GM12873 (cell line): Measurements from ENCODE around the gene DRD4.

ENCODE experiments used
- TF ChIP-seq, protein P1 (sequence below): IDR thresholded peaks from 2 replicates; pipeline ENCODE4 v1.5.1; 2012; ENCODE audit warnings: low read depth, mild to moderate bottlenecking, moderate library complexity, low read length, control low read depth; ENCODE audit not compliant: insufficient read depth; ENCODE audit errors: missing control alignments

DRD4 gene

DNA sequence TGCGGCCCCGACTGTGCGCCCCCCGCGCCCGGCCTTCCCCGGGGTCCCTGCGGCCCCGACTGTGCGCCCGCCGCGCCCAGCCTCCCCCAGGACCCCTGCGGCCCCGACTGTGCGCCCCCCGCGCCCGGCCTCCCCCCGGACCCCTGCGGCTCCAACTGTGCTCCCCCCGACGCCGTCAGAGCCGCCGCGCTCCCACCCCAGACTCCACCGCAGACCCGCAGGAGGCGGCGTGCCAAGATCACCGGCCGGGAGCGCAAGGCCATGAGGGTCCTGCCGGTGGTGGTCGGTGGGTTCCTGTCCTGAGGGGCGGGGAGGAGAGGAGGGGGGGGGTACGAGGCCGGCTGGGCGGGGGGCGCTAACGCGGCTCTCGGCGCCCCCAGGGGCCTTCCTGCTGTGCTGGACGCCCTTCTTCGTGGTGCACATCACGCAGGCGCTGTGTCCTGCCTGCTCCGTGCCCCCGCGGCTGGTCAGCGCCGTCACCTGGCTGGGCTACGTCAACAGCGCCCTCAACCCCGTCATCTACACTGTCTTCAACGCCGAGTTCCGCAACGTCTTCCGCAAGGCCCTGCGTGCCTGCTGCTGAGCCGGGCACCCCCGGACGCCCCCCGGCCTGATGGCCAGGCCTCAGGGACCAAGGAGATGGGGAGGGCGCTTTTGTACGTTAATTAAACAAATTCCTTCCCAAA lies 3.1 kb downstream of the DRD4 start:
- TF ChIP-seq, protein P1, sequence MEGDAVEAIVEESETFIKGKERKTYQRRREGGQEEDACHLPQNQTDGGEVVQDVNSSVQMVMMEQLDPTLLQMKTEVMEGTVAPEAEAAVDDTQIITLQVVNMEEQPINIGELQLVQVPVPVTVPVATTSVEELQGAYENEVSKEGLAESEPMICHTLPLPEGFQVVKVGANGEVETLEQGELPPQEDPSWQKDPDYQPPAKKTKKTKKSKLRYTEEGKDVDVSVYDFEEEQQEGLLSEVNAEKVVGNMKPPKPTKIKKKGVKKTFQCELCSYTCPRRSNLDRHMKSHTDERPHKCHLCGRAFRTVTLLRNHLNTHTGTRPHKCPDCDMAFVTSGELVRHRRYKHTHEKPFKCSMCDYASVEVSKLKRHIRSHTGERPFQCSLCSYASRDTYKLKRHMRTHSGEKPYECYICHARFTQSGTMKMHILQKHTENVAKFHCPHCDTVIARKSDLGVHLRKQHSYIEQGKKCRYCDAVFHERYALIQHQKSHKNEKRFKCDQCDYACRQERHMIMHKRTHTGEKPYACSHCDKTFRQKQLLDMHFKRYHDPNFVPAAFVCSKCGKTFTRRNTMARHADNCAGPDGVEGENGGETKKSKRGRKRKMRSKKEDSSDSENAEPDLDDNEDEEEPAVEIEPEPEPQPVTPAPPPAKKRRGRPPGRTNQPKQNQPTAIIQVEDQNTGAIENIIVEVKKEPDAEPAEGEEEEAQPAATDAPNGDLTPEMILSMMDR = no peak

DNA sequence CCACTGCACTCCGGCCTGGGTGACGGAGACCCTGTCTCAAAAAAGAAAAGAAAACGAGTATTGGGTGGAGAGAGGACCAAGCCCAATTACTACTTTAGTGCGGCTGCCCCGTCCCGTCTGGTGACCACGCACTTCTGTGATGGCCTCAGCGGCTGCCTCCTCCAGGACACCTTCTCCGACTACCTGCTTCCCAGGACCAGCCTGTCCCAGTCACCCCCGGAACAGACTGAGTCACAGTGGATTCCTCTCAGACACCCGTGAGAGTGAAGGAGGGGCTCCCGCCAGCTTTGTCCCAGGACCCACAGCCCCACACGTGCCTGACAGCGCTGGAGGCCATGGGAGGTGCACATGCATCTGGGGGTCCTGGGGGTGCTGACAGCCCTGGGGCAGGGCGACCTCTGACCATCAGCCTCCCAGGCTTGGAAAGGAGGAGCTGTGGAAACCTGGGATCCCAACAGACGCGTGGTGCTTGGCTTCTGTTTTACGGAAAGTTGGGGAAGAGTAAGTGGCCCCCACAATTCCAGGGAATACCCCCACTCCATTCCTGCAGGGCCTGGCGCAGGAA lies 4.8 kb downstream of the DRD4 start:
- TF ChIP-seq, protein P1 = no peak

DNA sequence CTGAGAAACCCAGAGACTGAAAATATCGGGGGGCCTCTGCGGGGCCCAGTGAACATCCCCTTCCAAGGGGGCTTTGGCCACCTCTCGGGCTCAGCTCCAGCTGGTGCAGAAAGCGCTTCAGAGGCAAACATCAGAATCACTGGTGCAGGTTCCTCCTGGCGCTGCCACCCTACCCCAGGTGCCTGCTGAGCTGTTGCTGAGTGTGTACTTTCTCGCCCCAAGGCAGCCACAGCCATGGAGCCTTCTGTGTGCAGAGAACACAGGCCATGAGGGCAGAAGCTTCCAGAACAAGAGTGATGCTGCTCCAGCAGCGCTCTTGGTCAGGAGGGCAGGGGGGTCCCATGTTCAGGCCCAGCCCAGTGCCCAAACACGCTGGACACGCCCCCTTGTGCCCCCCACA lies 6.3 kb downstream of the DRD4 start:
- TF ChIP-seq, protein P1 = no peak

DNA sequence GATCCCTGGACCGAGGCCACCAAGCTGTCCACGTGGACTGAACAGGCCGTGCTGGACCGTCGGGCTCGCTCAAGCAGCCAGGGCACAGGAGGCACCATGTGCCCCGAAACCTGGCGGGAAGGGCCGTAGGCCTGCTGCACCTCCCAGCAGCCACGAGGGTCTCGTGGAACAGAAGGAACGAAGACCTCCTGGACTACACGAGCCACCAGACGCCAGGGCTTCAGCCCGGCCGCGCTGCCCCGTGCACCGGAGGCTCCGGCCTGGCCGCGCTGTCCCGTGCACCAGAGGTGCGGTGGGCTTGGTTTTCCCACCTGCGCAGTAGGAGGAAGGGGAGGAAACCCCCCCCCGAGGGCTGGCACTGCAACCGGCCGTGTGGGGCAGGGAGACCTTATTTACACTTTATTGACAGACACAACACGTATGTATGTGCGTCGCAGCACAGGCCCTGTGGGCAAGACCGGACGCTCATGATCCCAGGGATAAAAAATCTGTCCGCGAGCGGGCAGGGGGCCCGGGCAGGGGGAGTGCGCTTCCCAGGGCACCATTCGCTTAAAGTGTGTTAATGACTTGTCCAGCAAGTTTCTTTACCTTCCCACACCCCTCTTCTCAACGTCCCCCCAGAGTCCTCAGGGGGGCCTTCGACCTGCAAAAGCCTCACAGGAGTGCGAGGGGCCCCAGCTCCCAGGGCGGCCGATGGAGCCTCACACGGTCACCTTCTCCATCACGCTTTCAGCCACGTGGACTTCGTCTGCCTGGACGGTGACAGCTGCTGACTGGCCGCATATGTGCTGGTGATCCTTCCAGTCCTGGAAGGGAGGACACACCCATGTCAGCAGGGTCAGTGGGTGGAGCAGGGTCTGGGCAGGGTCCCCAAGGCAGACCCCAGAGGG lies 7.0 kb downstream of the DRD4 start:
- TF ChIP-seq, protein P1 = no peak

DNA sequence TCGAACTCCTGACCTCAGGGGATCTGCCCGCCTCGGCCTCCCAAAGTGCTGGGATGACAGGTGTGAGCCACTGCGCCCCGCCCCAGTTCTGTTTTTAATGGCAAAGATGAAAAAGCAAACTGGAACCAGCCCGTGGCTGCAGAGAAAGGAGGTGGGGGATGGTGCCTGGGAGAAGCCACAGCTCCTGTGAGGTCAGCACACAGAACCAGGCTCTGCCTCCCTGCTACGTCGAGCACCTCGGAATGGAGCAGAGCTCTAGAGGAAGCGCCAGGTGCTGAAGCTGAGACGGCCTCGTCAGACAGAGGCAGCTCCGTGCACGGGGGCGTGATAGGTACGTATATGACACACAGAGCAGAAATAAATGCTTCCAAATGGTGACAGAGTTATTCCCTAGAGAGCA lies 8.5 kb downstream of the DRD4 start:
- TF ChIP-seq, protein P1 = no peak

DNA sequence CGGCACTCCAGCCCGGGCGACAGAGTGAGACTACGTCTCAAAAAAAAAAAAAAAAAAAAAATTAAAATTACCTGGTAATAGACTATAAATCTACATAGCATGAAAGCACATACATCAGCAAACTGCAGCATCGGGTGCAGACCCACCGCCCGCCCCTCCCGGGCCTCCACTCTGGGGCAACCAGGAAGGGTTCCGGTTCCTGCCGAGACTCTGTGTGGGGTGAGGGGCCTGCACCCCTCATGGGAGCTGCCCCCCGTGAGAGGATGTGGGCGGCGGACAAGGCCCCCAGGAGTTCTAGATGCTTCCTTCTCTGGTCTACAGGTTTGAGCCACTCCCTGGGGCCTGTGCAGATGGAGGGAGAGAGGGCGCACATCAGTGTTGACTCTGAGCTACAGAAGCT lies 9.1 kb downstream of the DRD4 start:
- TF ChIP-seq, protein P1 = no peak

DNA sequence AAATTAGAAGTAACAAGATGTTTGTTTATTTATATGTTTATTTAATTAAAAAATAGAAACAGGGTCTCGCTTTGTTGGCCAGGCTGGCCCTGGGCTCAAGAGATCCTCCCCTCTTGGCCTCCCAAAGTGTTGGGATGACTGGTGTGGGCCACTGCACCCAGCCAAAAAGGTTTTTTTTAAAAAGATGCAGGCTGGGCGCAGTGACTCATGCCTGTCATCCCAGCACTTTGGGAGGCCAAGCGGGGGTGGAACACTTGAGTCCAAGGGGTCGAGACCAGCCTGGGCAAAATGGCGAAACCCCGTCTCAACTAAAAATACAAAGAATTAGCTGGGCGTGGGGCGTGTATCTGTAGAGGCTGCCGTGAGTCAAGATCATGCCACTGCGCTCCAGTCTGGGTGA lies 13.4 kb downstream of the DRD4 start:
- TF ChIP-seq, protein P1 = no peak
